GM20431 (cell line): ENCODE measurements around the gene ELL2.

Experiments
- in situ Hi-C: fragments of 300-500 bp; cut with MseI, MboI; formaldehyde crosslinking; loops from one replicate; pipeline ENCODE4 v1.15.0; 2020; ENCODE audit warnings: low sequenced_read_pairs; ENCODE audit not compliant: unreplicated experiment

ELL2 gene

DNA sequence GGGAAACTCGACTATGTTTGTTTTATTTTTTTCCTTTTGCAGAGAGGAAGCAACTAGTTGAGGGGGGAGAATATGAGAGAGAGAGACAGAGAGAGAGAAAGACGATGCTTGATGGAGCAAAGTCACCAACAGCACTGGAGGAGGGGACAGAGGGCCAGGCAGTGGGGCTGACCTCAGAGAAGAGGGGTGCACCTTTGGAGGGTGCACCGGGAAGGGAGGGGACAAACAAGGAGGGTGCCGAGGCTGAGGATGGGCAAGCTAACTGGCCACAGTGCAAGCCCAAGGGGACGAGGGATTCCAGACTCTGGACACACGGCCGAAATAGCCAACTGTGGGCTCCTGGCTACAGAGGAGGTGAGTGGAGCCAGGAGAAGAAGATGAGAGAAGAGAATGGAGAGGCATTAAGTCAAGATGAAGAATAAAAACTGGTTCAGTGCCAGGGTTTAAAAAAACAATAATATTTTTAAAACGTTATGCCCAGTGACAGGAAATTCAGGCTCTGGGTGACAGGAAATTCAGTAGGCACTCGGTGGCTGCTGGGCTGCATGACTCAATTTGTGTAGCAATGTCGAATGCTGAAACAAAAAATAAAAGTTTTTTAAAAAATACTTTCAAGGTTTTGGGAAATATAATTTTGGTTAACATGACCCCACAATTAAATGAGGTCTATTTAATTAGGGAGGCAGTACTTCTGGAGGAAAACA, 125.8 kb downstream of the ELL2 start:
- in situ Hi-C loops, result loop anchor here (25.0 kb wide), 1 partner anchor 199 kb away; the partner anchor contains the start of gene RFESD
